ENCODE measurements around the gene CD96. TPM values are rescaled to one million over a fixed set of nuclear protein-coding genes. Genes with fewer than 3 reads are reported as not detected.

CD96 gene
- total and polyA plus RNA-seq, 2 donors (not counting 3 experiments of a cell fraction or from before 2014, with no cell fraction given): not detected

DNA sequence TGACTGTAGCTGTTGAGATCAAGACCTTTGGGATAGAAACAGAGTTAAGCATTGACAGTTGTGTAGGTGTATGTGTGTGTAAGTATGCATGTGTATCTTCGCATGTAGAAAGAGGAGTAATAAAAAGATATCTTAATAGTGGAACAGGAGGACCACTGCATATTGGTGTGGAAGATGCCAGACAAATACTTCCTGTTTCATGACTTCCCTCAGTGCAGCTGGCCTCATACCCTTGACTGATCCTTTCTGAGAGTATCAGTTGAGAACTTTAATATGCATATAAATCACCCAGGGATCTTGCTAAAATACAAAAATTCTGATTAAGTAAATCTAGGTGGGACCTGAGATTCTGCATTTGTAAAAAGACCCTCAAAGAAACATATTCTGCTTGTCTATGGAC lies 61.7 kb downstream of the CD96 start:
- H3K9me1 ChIP-seq (replicated peaks; ENCODE audit: control insufficient read depth, extremely low read depth, insufficient read depth, low read length): no peaks in the 10 kb centered on the region
- ChIA-PET CTCF (interaction anchor here (1.0 to 2.0 kb wide), 2 partner anchors 10 to 37 kb away, joined by 3 to 4 read pairs; no protein-coding TSS in a partner anchor), POLR2A (no interaction called here)
- TF ChIP-seq JUN (IDR thresholded peaks at IDR 0.05; ENCODE audit: borderline replicate concordance, insufficient read depth, insufficient read length, low read depth): no peak
- TF ChIP-seq, protein P1, sequence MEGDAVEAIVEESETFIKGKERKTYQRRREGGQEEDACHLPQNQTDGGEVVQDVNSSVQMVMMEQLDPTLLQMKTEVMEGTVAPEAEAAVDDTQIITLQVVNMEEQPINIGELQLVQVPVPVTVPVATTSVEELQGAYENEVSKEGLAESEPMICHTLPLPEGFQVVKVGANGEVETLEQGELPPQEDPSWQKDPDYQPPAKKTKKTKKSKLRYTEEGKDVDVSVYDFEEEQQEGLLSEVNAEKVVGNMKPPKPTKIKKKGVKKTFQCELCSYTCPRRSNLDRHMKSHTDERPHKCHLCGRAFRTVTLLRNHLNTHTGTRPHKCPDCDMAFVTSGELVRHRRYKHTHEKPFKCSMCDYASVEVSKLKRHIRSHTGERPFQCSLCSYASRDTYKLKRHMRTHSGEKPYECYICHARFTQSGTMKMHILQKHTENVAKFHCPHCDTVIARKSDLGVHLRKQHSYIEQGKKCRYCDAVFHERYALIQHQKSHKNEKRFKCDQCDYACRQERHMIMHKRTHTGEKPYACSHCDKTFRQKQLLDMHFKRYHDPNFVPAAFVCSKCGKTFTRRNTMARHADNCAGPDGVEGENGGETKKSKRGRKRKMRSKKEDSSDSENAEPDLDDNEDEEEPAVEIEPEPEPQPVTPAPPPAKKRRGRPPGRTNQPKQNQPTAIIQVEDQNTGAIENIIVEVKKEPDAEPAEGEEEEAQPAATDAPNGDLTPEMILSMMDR (IDR thresholded peaks at IDR 0.05; ENCODE audit: extremely low read depth in 1 of 2, insufficient read depth in 1 of 2, low read depth in 1 of 2, low read length in 2 of 2): no peak
- TF ChIP-seq MYC (IDR thresholded peaks at IDR 0.05; ENCODE audit: low read depth, low read length): no peak
- no peak for TF ChIP-seq GATA2 (IDR thresholded peaks at IDR 0.05; ENCODE audit: insufficient read depth, insufficient read length, low read depth, low read length)
- TF ChIP-seq, protein P2, sequence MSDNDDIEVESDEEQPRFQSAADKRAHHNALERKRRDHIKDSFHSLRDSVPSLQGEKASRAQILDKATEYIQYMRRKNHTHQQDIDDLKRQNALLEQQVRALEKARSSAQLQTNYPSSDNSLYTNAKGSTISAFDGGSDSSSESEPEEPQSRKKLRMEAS (IDR thresholded peaks at IDR 0.05; ENCODE audit: insufficient read depth, insufficient read length): no peak
- TF ChIP-seq POLR2A (IDR thresholded peaks at IDR 0.05; ENCODE audit: low read depth, low read length): no peak
- no peak for TF ChIP-seq POLR2AphosphoS5 (IDR thresholded peaks at IDR 0.05; ENCODE audit: insufficient read depth, low read depth, low read length)
- no peak for TF ChIP-seq FOS (IDR thresholded peaks at IDR 0.05; ENCODE audit: borderline replicate concordance, insufficient read depth, low read length)
- TF ChIP-seq EZH2 (IDR thresholded peaks at IDR 0.05; ENCODE audit: borderline replicate concordance, low read depth, low read length, severe bottlenecking): no peak
- H3K9me3 ChIP-seq (replicated peaks; ENCODE audit: control insufficient read depth, insufficient read depth, low read length): no peaks in the 10 kb centered on the region
- dilution Hi-C loops (cut with MboI; ENCODE audit: extremely low pct_ligation_motif_present, low sequenced_read_pairs): no loop called here
- intact Hi-C loops (cut with micrococcal nuclease): no loop called here
- no peaks in the 10 kb centered on the region for H3K79me2 ChIP-seq (ENCODE audit: control insufficient read depth, insufficient read depth, low read length)
- no peak overlapping the region for H3K4me3 ChIP-seq (replicated peaks in 1 of 3; ENCODE audit: insufficient read depth in 1 of 3, low read depth in 1 of 3, low read length in 3 of 3)
- FAIRE-seq (no peak), DNase-seq (ENCODE audit: low read depth, low spot score) (no peak)
- no TSS peak for BruUV-seq (replicated peaks)
- H2AFZ ChIP-seq (ENCODE audit: low read depth, low read length): no peak overlapping the region
- no peaks in the 10 kb centered on the region for H4K20me1 ChIP-seq (replicated peaks; ENCODE audit: control insufficient read depth, extremely low read depth, insufficient read depth, low read length)
- H3K27ac ChIP-seq (ENCODE audit: insufficient read depth, low read depth, low read length): no peak overlapping the region
- no peaks in the 10 kb centered on the region for H3K4me1 ChIP-seq (ENCODE audit: control insufficient read depth, extremely low read depth, insufficient read depth, low read length)
- H3K4me2 ChIP-seq (ENCODE audit: insufficient read depth, low read length): no peak overlapping the region
- H3K27me3 ChIP-seq (ENCODE audit: control insufficient read depth in 2 of 2, insufficient read depth in 2 of 2, low read length in 2 of 2): peaks cover 4 to 5% of the 10 kb centered on the region in 2 experiments
- H3K36me3 ChIP-seq (ENCODE audit: control insufficient read depth in 2 of 2, extremely low read depth in 1 of 2, insufficient read depth in 2 of 2, low read length in 2 of 2): no peaks in the 10 kb centered on the region
- no peak overlapping the region for H3K9ac ChIP-seq (replicated peaks; ENCODE audit: extremely low read depth, insufficient read depth, low read length)

All from endothelial cell of umbilical vein (primary cell).